Stomach (tissue), 9 donors: Measurements from ENCODE around the gene LHFPL6. TPM values are rescaled to one million over a fixed set of nuclear protein-coding genes. Genes with fewer than 3 reads are reported as not detected.

Experiments used
- DNase-seq, 2 donors: peaks; one replicate each; pipeline versions ENCODE4 v3.0.0 to v3.0.0-alpha.2; 2013 to 2019
- H3K27ac ChIP-seq, 5 donors: fragments of 200-600 bp in 4 of 5; sonication (generic) in 4 of 5; one replicate each; pipeline ENCODE4 v1.5.1; 2013 to 2019; ENCODE audit warnings: mild to moderate bottlenecking in 1 of 5, moderate library complexity in 1 of 5
- H3K27me3 ChIP-seq, 3 donors: fragments of 200-600 bp; sonication (generic); one replicate each; pipeline ENCODE4 v1.5.1; 2017 to 2019; ENCODE audit warnings: mixed run types in 1 of 3
- H3K36me3 ChIP-seq, 4 donors: fragments of 200-600 bp; sonication (generic); 1 replicate in 3 of 4; 2 replicates in 1 of 4; pipeline ENCODE4 v1.5.1; 2016 to 2019
- H3K4me1 ChIP-seq, 4 donors: fragments of 200-600 bp; sonication (generic); one replicate each; pipeline ENCODE4 v1.5.1; 2016 to 2019
- H3K4me3 ChIP-seq, 4 donors: fragments of 200-600 bp; sonication (generic) in 3 of 4; one replicate each; pipeline ENCODE4 v1.5.1; 2016 to 2019; ENCODE audit warnings: mild to moderate bottlenecking in 1 of 4
- H3K9me3 ChIP-seq, 4 donors: fragments of 200-600 bp; sonication (generic); one replicate each; pipeline ENCODE4 v1.5.1; 2016 to 2019
- CTCF ChIP-seq, 7 experiments: fragments of 450-650 bp in 4 of 7; fragments of 200-600 bp in 3 of 7; sonication (generic) in 3 of 7; IDR thresholded peaks; one replicate each; pipeline ENCODE4 v1.5.1; 2016 to 2019; ENCODE audit warnings: antibody characterized with exemption in 7 of 7, control low read depth in 2 of 7, mild to moderate bottlenecking in 1 of 7
- EP300 ChIP-seq: sonication (generic); formaldehyde crosslinking; IDR thresholded peaks from one replicate; pipeline ENCODE4 v1.6.1; 2017; ENCODE audit warnings: antibody characterized with exemption
- POLR2A ChIP-seq, 4 donors: fragments of 450-650 bp; IDR thresholded peaks; one replicate each; pipeline ENCODE4 v1.6.1; 2016; ENCODE audit warnings: antibody characterized with exemption in 4 of 4, control low read depth in 2 of 4, mild to moderate bottlenecking in 1 of 4, moderate library complexity in 1 of 4
- POLR2AphosphoS5 ChIP-seq, 3 donors: sonication (generic); formaldehyde crosslinking; IDR thresholded peaks; one replicate each; pipeline ENCODE4 v1.6.1; 2016; ENCODE audit warnings: antibody characterized with exemption in 3 of 3
- WGBS, 5 donors: extraction: QIAGEN DNeasy Blood & Tissue Kit in 3 of 5; methylation state at CpG; one replicate each; pipeline versions ENCODE4 v1.1.5 to v1.1.7; 2013 to 2018; 5-methylcytosine and 5-hydroxymethylcytosine counted together
- intact Hi-C: fragments of 100-400 bp; cut with DNase I; formaldehyde crosslinking; loops from one replicate; pipeline ENCODE4 v1.15.1; 2023; ENCODE audit warnings: low total_unique reads
- polyA plus RNA-seq, 3 donors: library from polyadenylated mRNA; stranded (reverse); fragments of 200-250 nt; gene quantifications; one replicate each; pipeline ENCODE4 v1.2.3, GENCODE V29; 2013
- total RNA-seq, 5 donors: library from RNA; depleted of rRNA; stranded (reverse); fragments of >200 nt; gene quantifications; one replicate each; pipeline versions ENCODE4 v1.1.0 to v1.2.3, GENCODE V29; 2014 to 2016
- donor health status: healthy with polysubstance abuse.
- donor health status: Bipolar disorder and iron deficiency.
- donor health status: healthy.

LHFPL6 gene
- total and polyA plus RNA-seq, 8 donors: 4.7 to 53.6 (median 10.9) TPM

GRCh38 chr13:39552246-39552645, 50.7 kb downstream of the LHFPL6 start:
- no peaks in the 10 kb centered on the region for H3K4me1 ChIP-seq
- 76 to 96% (median 93%) methylated on average over 2 of the region's 2 CpGs for WGBS, 5 donors
- DNase-seq: no peak
- H3K27me3 ChIP-seq: no peaks in the 10 kb centered on the region
- intact Hi-C loops: no loop called here
- TF ChIP-seq POLR2A (IDR thresholded peaks at IDR 0.05): no peak
- no peak for TF ChIP-seq POLR2AphosphoS5 (IDR thresholded peaks at IDR 0.05)
- TF ChIP-seq EP300: no peak
- no peak for TF ChIP-seq CTCF (IDR thresholded peaks at IDR 0.05)
- H3K4me3 ChIP-seq: no peak overlapping the region
- no peak overlapping the region for H3K27ac ChIP-seq
- no peaks in the 10 kb centered on the region for H3K36me3 ChIP-seq
- H3K9me3 ChIP-seq: no peaks in the 10 kb centered on the region

- Histone ChIP-seq H3K4me3 (no peak overlapping the region), H3K27ac (no peak overlapping the region), H3K27me3 (no peaks in the 10 kb centered on the region), H3K9me3 (no peaks in the 10 kb centered on the region), H3K4me1 (no peaks in the 10 kb centered on the region), H3K36me3 (no peaks in the 10 kb centered on the region)
- intact Hi-C loops: no loop called here
- no peak for TF ChIP-seq POLR2AphosphoS5 (IDR thresholded peaks at IDR 0.05)
- no peak for TF ChIP-seq POLR2A (IDR thresholded peaks at IDR 0.05)
- no peak for TF ChIP-seq EP300
- TF ChIP-seq CTCF (IDR thresholded peaks at IDR 0.05): no peak
- no peak for DNase-seq
These were observed 52.1 kb downstream of the LHFPL6 start for GRCh38 chr13:39550931-39551330.

GRCh38 chr13:39547108-39547507, 55.9 kb downstream of the LHFPL6 start:
- Histone ChIP-seq H3K4me1 (no peaks in the 10 kb centered on the region), H3K9me3 (no peaks in the 10 kb centered on the region), H3K36me3 (no peaks in the 10 kb centered on the region), H3K27me3 (no peaks in the 10 kb centered on the region), H3K27ac (no peak overlapping the region), H3K4me3 (no peak overlapping the region)
- intact Hi-C loops: no loop called here
- DNase-seq: no peak
- TF ChIP-seq CTCF (IDR thresholded peaks at IDR 0.05): no peak
- TF ChIP-seq POLR2AphosphoS5 (IDR thresholded peaks at IDR 0.05): no peak
- TF ChIP-seq POLR2A (IDR thresholded peaks at IDR 0.05): no peak
- no peak for TF ChIP-seq EP300

GRCh38 chr13:39542361-39542760, 60.6 kb downstream of the LHFPL6 start:
- TF ChIP-seq POLR2AphosphoS5 (IDR thresholded peaks at IDR 0.05) (no peak), POLR2A (IDR thresholded peaks at IDR 0.05) (no peak), CTCF (IDR thresholded peaks at IDR 0.05) (no peak)
- no peak overlapping the region for H3K4me3 ChIP-seq
- intact Hi-C loops: no loop called here
- H3K4me1 ChIP-seq: peaks cover 0 to 5% (median 0%) of the 10 kb centered on the region in 4 donors
- no peaks in the 10 kb centered on the region for H3K36me3 ChIP-seq
- no peak for DNase-seq
- 87 to 99% (median 92%) methylated on average over 2 of the region's 2 CpGs for WGBS, 5 donors
- H3K9me3 ChIP-seq: no peaks in the 10 kb centered on the region
- no peaks in the 10 kb centered on the region for H3K27me3 ChIP-seq
- H3K27ac ChIP-seq: no peak overlapping the region
